GM18861 (cell line): ENCODE data around the gene LRRC4C.

ENCODE experiments used
- ATAC-seq: cut with Tn5 transposase; IDR thresholded peaks from one replicate; pipeline ENCODE4 v1.9.1; 2021; ENCODE audit not compliant: unreplicated experiment

Gene LRRC4C

GRCh38 chr11:40393511-40393910, 1065.9 kb downstream of the LRRC4C start:
- ATAC-seq: no peak

GRCh38 chr11:40391679-40392078, 1067.8 kb downstream of the LRRC4C start:
- ATAC-seq: no peak

GRCh38 chr11:40388097-40388818, 1071.2 kb downstream of the LRRC4C start:
- no peak for ATAC-seq

- no peak for ATAC-seq
These were observed 1072.0 kb downstream of the LRRC4C start for GRCh38 chr11:40387240-40387980.

GRCh38 chr11:40384991-40385390, 1074.5 kb downstream of the LRRC4C start:
- no peak for ATAC-seq

GRCh38 chr11:40381481-40381880, 1078.0 kb downstream of the LRRC4C start:
- ATAC-seq: no peak

- no peak for ATAC-seq
These were observed 1078.6 kb downstream of the LRRC4C start for GRCh38 chr11:40380835-40381234.

- ATAC-seq: no peak
These were observed 1083.1 kb downstream of the LRRC4C start for GRCh38 chr11:40376331-40376730.

- no peak for ATAC-seq
These were observed 1088.4 kb downstream of the LRRC4C start for GRCh38 chr11:40370821-40371616.

DNA sequence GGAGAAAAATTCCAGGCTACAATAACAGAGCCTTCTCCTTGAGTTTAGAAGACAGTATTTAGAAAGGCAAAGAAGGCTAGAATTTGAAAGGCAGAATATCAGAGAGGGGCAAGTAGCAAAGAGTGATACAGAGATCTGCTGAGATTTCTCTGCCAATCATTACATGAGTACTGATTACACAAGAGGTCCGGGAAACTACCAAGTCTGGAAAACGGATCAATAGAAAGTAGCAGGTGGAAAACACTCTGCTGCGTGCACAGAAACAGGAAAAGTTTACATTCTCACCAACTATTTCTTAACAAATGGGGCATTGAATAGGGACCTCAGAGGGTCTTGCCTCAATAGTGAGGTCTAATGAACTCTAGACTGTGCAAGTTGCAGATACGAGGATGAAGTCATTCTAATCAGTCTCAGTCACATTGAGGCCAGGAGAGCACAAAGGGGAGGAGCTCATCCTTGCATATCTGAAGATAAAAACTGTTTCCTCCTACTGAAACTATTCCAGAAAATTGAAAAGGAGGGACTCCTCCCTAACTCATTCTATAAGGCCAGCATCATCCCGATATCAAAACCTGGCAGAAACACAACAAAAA, 1099.2 kb downstream of the LRRC4C start:
- no peak for ATAC-seq

GRCh38 chr11:40354121-40354520, 1105.3 kb downstream of the LRRC4C start:
- ATAC-seq: no peak

DNA sequence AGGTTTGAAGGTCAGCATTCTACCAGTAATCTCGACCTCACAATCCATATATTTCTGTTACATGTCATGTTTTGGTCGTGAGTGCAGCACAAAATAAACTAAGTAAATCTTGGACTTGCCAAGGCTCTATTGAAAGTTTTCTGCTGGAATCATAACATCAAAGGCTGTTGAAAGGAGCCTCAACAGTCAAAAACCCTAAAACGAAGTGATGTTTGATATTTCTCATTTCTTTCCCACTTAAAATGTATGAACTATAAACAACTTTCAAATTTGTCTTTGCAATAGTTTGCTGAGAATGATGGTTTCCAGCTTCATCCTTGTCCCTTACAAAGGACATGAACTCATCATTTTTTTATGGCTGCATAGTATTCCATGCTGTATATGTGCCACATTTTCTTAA, 1118.5 kb downstream of the LRRC4C start:
- ATAC-seq: no peak

DNA sequence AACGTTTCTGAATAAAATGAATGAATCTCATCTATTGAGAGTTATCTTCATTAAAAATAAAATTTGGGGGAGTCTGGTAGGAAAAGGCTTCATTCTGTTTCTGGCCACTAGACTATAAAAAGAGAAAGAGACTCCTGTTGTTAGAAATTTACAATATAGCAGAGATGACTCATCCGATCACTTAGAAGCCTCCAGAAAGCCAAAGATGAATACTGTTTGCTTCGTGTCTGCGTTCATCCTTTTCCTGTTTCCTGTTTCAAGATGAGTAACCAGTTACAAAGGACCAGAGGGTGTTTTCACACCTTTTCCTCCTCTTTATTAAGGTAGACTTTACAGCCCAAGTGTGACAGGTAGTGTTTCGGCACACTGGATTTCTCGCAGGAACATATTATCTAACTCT, 1120.7 kb downstream of the LRRC4C start:
- ATAC-seq: no peak

GRCh38 chr11:40338062-40338461, 1121.4 kb downstream of the LRRC4C start:
- ATAC-seq: no peak

DNA sequence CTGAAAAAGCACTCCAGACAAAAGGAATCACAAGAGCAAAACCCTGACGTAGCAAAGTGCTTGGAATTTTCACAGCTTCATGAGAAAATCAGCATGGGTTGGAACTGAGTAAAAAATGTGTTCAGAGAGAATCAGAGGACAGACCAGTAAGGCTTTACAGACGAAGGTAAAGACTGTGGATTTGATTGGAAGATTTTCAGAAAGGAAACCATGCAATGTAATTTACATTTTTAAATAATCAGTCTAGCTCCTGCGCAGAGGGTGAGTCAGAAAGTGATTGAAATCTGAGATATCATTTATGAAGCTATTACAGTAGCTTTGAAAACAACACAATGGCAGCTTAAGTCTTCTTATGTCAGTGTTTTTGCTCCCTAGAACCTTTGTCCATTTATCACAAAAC, 1122.3 kb downstream of the LRRC4C start:
- no peak for ATAC-seq

DNA sequence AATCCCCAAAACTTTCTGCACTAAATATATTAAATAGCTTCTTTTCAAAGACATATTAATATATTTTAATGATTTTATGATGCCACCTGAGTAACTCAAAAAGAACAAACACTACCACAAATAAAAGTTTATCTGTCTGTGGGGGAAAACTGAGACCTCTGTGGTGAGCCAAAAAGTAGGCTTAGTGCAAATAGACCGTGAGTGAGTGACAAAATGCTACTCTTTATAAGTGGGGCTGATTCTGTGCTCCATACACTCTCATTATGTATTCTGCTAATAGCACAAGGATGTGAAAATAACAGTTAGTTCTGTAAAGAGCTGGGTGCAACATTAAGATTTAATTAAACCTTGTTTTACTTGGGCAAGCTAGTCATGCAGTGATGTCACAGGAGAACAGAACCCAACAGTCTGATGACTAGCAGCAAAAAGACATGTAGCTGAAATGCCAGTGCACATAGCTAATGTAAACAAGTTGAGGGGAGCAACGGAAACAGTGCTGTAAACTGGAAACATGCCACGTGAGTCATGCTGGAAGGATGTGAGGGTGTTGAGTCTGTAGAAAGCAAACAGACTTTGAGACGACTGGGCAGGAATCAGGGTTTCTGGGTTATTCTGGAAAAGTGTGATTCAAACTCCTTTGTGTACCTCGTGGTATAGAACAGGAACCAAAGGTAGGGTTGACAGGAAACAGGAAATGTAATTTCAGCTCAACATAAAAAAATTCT, 1130.4 kb downstream of the LRRC4C start:
- no peak for ATAC-seq

DNA sequence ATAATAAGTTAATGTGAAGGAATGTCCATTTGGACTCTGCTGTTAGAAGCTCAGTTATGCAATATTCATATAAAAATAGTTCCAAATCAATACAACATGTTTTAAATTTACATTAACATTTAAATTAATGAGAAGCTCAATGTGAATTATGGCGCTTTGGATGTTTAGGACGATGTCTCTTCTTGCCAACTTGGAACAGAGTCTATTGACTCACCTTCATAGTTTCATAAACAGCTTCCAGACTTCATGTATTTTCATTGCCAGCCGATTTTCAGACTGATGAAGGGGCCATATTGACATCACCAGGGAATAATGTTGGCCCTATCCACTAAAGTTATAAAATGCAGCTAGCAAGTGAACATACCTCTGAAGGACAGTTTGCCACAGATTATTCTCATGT, 1136.2 kb downstream of the LRRC4C start:
- no peak for ATAC-seq

DNA sequence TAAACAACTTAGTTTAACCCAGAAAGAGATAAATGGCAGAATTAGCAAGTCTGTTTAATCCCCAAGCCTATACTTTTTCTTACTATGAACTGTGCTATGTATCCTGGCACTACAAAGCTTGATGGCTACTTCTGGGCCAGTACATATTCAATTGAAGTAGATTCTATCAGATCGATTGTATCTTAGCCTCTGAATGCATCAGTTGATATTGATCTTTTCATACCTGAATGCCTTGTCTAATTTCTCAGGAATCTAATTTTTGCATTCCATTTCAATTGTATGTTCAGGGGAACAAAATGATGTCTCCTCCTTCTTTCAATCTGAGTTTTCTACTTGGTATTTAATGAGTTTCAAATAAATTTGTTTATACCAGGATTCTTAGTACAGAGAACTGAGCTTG, 1137.9 kb downstream of the LRRC4C start:
- no peak for ATAC-seq

- ATAC-seq: no peak
These were observed 1143.3 kb downstream of the LRRC4C start for GRCh38 chr11:40316171-40316570.

DNA sequence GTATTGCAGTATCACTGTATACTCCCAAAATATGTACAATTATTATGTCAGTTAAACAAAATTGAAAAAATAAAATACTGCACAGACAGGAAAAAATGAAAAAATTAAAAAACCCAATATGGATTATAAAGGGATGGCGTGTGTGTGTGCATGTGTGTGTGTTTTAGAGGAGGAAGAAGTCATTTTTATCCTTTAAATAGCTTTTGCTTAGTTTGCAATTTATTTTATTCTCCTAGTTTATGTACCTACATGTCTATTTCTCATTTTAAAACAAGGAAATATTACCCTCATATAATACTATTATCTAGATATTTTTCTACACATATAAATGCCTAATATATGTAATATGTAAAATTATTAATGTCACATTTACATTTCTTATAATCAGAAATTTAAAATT, 1144.3 kb downstream of the LRRC4C start:
- no peak for ATAC-seq

DNA sequence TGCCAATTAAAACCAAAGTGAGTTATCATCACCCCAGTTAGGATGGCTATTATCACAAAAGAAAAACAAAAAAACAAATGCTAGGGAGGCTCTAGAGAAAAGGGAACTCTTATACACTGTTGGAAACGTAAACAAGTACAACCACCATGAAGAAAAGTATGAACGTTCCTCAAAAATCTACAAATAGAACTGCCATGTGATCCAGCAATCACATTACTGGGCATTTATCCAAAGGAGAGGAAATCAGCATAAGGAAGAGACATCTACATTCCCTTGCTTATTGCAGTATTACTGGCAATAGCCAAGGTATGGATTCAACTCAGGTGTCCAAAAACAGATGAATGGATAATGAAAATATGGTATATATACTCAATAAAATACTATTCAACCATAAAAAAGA, 1145.1 kb downstream of the LRRC4C start:
- no peak for ATAC-seq
